Fibroblast of pulmonary artery (primary cell): Measurements from ENCODE around the gene CHCHD3.
A peak's percentile ranks its signal among the peaks of the same experiment; 100 is the strongest.

Source experiments
- DNase-seq: peaks from one replicate; pipeline ENCODE4 v3.0.0-alpha.2; 2010; ENCODE audit warnings: low read depth
- H3K4me3 ChIP-seq: replicated peaks from 2 replicates; pipeline ENCODE4 v1.5.1; 2011; ENCODE audit warnings: low read depth, mild to moderate bottlenecking, control low read depth, low read length, moderate library complexity
- TF ChIP-seq, protein P1 (sequence below): IDR thresholded peaks from 2 replicates; pipeline ENCODE4 v1.5.1; 2011; ENCODE audit warnings: mild to moderate bottlenecking, control low read depth, low read length, inconsistent platforms; ENCODE audit errors: missing control alignments

The CHCHD3 gene

GRCh38 chr7:132777414-132777813 is 304.5 kb downstream of the CHCHD3 start:
- H3K4me3 ChIP-seq = no peak overlapping the region
- no peak for DNase-seq
- TF ChIP-seq, protein P1, sequence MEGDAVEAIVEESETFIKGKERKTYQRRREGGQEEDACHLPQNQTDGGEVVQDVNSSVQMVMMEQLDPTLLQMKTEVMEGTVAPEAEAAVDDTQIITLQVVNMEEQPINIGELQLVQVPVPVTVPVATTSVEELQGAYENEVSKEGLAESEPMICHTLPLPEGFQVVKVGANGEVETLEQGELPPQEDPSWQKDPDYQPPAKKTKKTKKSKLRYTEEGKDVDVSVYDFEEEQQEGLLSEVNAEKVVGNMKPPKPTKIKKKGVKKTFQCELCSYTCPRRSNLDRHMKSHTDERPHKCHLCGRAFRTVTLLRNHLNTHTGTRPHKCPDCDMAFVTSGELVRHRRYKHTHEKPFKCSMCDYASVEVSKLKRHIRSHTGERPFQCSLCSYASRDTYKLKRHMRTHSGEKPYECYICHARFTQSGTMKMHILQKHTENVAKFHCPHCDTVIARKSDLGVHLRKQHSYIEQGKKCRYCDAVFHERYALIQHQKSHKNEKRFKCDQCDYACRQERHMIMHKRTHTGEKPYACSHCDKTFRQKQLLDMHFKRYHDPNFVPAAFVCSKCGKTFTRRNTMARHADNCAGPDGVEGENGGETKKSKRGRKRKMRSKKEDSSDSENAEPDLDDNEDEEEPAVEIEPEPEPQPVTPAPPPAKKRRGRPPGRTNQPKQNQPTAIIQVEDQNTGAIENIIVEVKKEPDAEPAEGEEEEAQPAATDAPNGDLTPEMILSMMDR = no peak

DNA sequence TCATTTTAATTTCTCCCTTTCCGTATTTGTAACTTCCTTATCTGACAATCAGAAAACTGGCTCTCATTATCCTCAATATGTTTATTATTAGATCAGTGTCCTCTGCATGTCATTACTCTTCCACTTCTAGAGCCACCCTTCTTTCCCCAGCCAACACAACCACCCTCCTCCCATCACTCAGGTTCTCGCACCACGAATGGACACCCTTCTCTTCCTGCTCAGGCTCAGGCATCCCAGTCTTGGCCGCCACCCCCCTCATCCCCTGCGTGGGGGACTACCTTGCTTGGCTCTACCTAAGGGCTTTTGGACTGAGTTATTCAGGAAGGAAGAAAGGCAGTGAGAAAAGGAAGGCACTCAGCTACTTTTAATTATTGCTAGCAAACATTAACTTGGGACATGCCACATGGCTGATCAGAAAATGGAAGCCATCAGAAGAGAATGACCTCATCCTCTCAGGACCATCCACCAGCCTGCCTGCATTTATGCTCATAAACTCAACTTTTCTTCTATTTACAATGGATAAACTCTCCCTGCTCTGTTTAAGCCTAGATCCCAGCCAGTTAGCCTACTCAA is 305.8 kb downstream of the CHCHD3 start:
- no peak overlapping the region for H3K4me3 ChIP-seq
- no peak for DNase-seq
- TF ChIP-seq, protein P1 = no peak

GRCh38 chr7:132773527-132773956 is 308.3 kb downstream of the CHCHD3 start:
- peak; percentile 62 for DNase-seq
- TF ChIP-seq, protein P1 = no peak

GRCh38 chr7:132771301-132771730 is 310.6 kb downstream of the CHCHD3 start:
- H3K4me3 ChIP-seq = no peak overlapping the region
- DNase-seq = no peak
- TF ChIP-seq, protein P1 = no peak

More at GRCh38 chr7:132773527-132773956, 308.3 kb downstream of the CHCHD3 start:
- H3K4me3 ChIP-seq = no peak overlapping the region

- no peak overlapping the region for H3K4me3 ChIP-seq
- DNase-seq = no peak
- TF ChIP-seq, protein P1 = no peak
These were observed 311.8 kb downstream of the CHCHD3 start for GRCh38 chr7:132770055-132770454.

DNA sequence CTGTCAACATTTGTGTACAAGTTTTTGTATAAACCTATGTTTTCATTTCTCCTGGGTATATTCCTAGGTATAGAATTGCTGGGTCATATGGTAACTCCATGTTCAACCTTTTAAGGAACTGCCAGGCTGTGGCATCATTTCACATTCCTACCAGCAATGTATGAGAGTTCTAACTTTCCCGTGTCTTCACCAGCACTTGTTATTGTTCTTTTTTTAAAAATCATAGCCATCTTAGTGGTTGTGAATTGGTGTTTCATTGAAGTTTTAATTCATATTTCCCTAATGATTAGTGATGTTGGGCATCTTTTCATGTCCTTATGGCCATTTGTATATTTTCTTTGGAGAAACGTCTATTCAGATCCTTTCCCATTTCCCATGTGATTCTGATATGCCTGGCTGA is 312.6 kb downstream of the CHCHD3 start:
- TF ChIP-seq, protein P1 = no peak
- no peak for DNase-seq

GRCh38 chr7:132768099-132768498 is 313.8 kb downstream of the CHCHD3 start:
- H3K4me3 ChIP-seq = no peak overlapping the region
- TF ChIP-seq, protein P1 = no peak
- no peak for DNase-seq

More for the DNA sequence above, 312.6 kb downstream of the CHCHD3 start:
- H3K4me3 ChIP-seq = no peak overlapping the region
